H1 (cell line): ENCODE data around the gene MACROD2. TPM values are rescaled to one million over a fixed set of nuclear protein-coding genes. Genes with fewer than 3 reads are reported as not detected.

Source experiments
- ATF3 ChIP-seq: IDR thresholded peaks from 2 replicates; pipeline ENCODE4 v1.6.1; 2011; ENCODE audit warnings: low read depth, mild to moderate bottlenecking, low read length; ENCODE audit not compliant: insufficient read depth
- EGR1 ChIP-seq: IDR thresholded peaks from 2 replicates; pipeline ENCODE4 v1.6.1; 2011; ENCODE audit warnings: low read depth, low read length, borderline replicate concordance
- HDAC2 ChIP-seq, 2 experiments: fragments of 300-600 bp in 1 of 2; sonication (generic) in 1 of 2; IDR thresholded peaks; 2 replicates each; pipeline ENCODE4 v1.6.1; 2011 to 2012; ENCODE audit warnings: low read depth in 2 of 2, low read length in 2 of 2, mild to moderate bottlenecking in 2 of 2, moderate library complexity in 2 of 2, borderline replicate concordance in 1 of 2, inconsistent platforms in 1 of 2
- polyA plus RNA-seq, 7 experiments: library from polyadenylated mRNA; depleted of rRNA in 3 of 7; stranded (reverse) in 5 of 7; unstranded in 2 of 7; fragments of >200 nt in 5 of 7; fragments of 200-250 nt in 2 of 7; gene quantifications; 1 replicate in 5 of 7; 2 replicates in 1 of 7; 4 replicates in 1 of 7; pipeline versions ENCODE4 v1.2.1 to v1.2.3, GENCODE V29; 2011 to 2013; ENCODE audit warnings: missing spikeins in 2 of 7, mixed read lengths in 2 of 7
- total RNA-seq: library from RNA; stranded (reverse); fragmentation: NEBNext Ultra II Directional; extraction: Animal tissue kit (Norgen Biotek cat#: 25700); gene quantifications from 2 replicates; pipeline ENCODE4 v1.2.1, GENCODE V29; 2021

MACROD2 gene
- total and polyA plus RNA-seq, 2 of the 8 experiments (the other 6 are each of a cell fraction or from before 2014, with no cell fraction given): 0.70 to 3.9 TPM

DNA sequence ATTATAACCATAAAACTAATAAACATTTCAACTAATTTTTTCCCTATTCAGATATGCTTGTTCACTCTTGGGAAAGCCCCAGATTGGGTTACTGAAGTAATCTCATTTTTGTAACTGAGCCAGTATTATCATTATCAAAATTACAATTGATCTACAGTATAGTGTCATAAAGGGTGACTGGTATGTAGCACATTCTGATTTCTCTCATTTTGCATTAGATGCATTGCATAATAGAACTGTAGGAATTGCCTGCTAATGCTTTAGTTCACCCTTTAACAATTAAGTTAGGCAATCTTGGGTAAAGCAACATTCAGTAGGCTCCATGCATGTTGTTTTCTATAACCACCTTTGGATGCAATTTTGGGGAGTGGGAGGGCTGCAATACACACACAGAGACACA lies 492.9 kb downstream of the MACROD2 start (continued):
- TF ChIP-seq HDAC2 (IDR thresholded peaks at IDR 0.05; ENCODE audit: borderline replicate concordance in 1 of 2, low read depth in 2 of 2, low read length in 2 of 2): no peak
- no peak for TF ChIP-seq ATF3
- no peak for TF ChIP-seq EGR1
